IMR-90 (cell line): ENCODE data around the gene SARM1. TPM values are rescaled to one million over a fixed set of nuclear protein-coding genes. Genes with fewer than 3 reads are reported as not detected.

Experiments
- ATAC-seq: fragments of 200-7000 bp; cut with Tn5 transposase; 2 replicates; pipeline ENCODE4 v1.9.1; 2020; ENCODE audit warnings: low read depth, mild to moderate bottlenecking, moderate library complexity
- BruUV-seq: library from RNA; stranded (reverse); fragments of 400-500 nt; replicated peaks from 2 replicates; lab custom pipeline; 2021; lab: Mats Ljungman, UMichigan
- CTCF ChIA-PET: fragments of 300-600 bp; formaldehyde crosslinking; extraction: SDS; loops from one replicate; lab custom pipeline; 2021; ENCODE audit warnings: antibody characterized with exemption; lab: Yijun Ruan, JAX
- POLR2A ChIA-PET: fragments of 300-600 bp; sonication (Branson Sonifier 250); formaldehyde crosslinking; loops from one replicate; lab custom pipeline; 2022; ENCODE audit warnings: antibody characterized with exemption; ENCODE audit not compliant: unreplicated experiment; lab: Charles Lee
- DNase-seq: peaks from one replicate; pipeline ENCODE4 v3.0.0; 2013
- H2AFZ ChIP-seq: replicated peaks from 2 replicates; pipeline ENCODE3; 2013; ENCODE audit warnings: low read length, mild to moderate bottlenecking; ENCODE audit not compliant: poor library complexity
- H2AK5ac ChIP-seq: 2 replicates; pipeline ENCODE4 v1.6.1; 2013; ENCODE audit warnings: low read depth, low read length, inconsistent platforms
- H2AK9ac ChIP-seq: replicated peaks from 2 replicates; pipeline ENCODE3; 2013; ENCODE audit warnings: mild to moderate bottlenecking, low read depth, low read length, moderate library complexity; ENCODE audit not compliant: poor library complexity
- H2BK120ac ChIP-seq: 2 replicates; pipeline ENCODE4 v1.6.1; 2013; ENCODE audit warnings: low read depth, low read length, inconsistent platforms
- H2BK15ac ChIP-seq: 3 replicates; pipeline ENCODE4 v1.6.1; 2013; ENCODE audit warnings: low read depth, low read length, inconsistent platforms
- H2BK20ac ChIP-seq: 2 replicates; pipeline ENCODE4 v1.6.1; 2013; ENCODE audit warnings: low read depth, mild to moderate bottlenecking, inconsistent platforms, low read length, moderate library complexity
- H2BK5ac ChIP-seq: 2 replicates; pipeline ENCODE4 v1.6.1; 2013; ENCODE audit warnings: mild to moderate bottlenecking, low read depth, low read length, inconsistent platforms; ENCODE audit not compliant: poor library complexity, severe bottlenecking
- H3K14ac ChIP-seq: replicated peaks from 2 replicates; pipeline ENCODE4 v1.6.1; 2013; ENCODE audit warnings: low read depth, low read length, inconsistent platforms
- H3K18ac ChIP-seq: 2 replicates; pipeline ENCODE4 v1.6.1; 2013; ENCODE audit warnings: low read depth, low read length, control low read depth
- H3K23ac ChIP-seq: 2 replicates; pipeline ENCODE4 v1.6.1; 2013; ENCODE audit warnings: low read depth, low read length, inconsistent platforms
- H3K27ac ChIP-seq: 2 replicates; pipeline ENCODE4 v1.5.1; 2013; ENCODE audit warnings: mild to moderate bottlenecking, control low read depth, low read length; ENCODE audit not compliant: insufficient read depth
- H3K27me3 ChIP-seq: 2 replicates; pipeline ENCODE4 v1.6.1; 2013; ENCODE audit warnings: low read length; ENCODE audit not compliant: control insufficient read depth, insufficient read depth
- H3K36me3 ChIP-seq: 2 replicates; pipeline ENCODE4 v1.6.1; 2013; ENCODE audit warnings: low read length, mixed read lengths; ENCODE audit not compliant: control insufficient read depth, insufficient read depth
- H3K4ac ChIP-seq: 2 replicates; pipeline ENCODE4 v1.6.1; 2013; ENCODE audit warnings: low read depth, low read length, inconsistent platforms
- H3K4me1 ChIP-seq: 2 replicates; pipeline ENCODE4 v1.6.1; 2013; ENCODE audit warnings: low read length, mixed read lengths; ENCODE audit not compliant: control insufficient read depth, insufficient read depth
- H3K4me2 ChIP-seq: 2 replicates; pipeline ENCODE4 v1.6.1; 2013; ENCODE audit warnings: low read depth, mild to moderate bottlenecking, control low read depth, low read length, moderate library complexity
- H3K4me3 ChIP-seq: 2 replicates; pipeline ENCODE4 v1.5.1; 2013; ENCODE audit warnings: low read depth, mild to moderate bottlenecking, control low read depth, low read length, moderate library complexity; ENCODE audit not compliant: insufficient read depth
- H3K56ac ChIP-seq: 2 replicates; pipeline ENCODE4 v1.6.1; 2013; ENCODE audit warnings: low read length, inconsistent platforms; ENCODE audit not compliant: insufficient read depth; ENCODE audit errors: extremely low read depth
- H3K79me1 ChIP-seq, 2 experiments: 2 replicates each; pipeline ENCODE4 v1.6.1; 2013; ENCODE audit warnings: low read length in 2 of 2, inconsistent platforms in 1 of 2, low read depth in 1 of 2
- H3K9ac ChIP-seq: 2 replicates; pipeline ENCODE4 v1.6.1; 2013; ENCODE audit warnings: low read depth, low read length, control low read depth
- H3K9me1 ChIP-seq: 2 replicates; pipeline ENCODE4 v1.6.1; 2013; ENCODE audit warnings: low read length, inconsistent platforms; ENCODE audit not compliant: insufficient read depth
- H3K9me3 ChIP-seq: 2 replicates; pipeline ENCODE4 v1.6.1; 2013; ENCODE audit warnings: low read length; ENCODE audit not compliant: control insufficient read depth, insufficient read depth
- H4K20me1 ChIP-seq: 2 replicates; pipeline ENCODE4 v1.6.1; 2013; ENCODE audit warnings: low read length, inconsistent platforms; ENCODE audit not compliant: insufficient read depth
- H4K5ac ChIP-seq: 2 replicates; pipeline ENCODE4 v1.6.1; 2013; ENCODE audit warnings: mild to moderate bottlenecking, low read depth, low read length, control low read depth
- H4K8ac ChIP-seq, 2 experiments: 2 replicates each; pipeline ENCODE4 v1.6.1; 2013; ENCODE audit warnings: low read depth in 2 of 2, low read length in 2 of 2, control low read depth in 1 of 2, inconsistent platforms in 1 of 2
- H4K91ac ChIP-seq: 2 replicates; pipeline ENCODE4 v1.6.1; 2013; ENCODE audit warnings: low read depth, low read length, inconsistent platforms; ENCODE audit not compliant: insufficient read depth
- FOS ChIP-seq: fragments of 150-350 bp; IDR thresholded peaks from 2 replicates; pipeline ENCODE4 v1.6.1; 2016; ENCODE audit warnings: low read depth, low read length
- POLR2A ChIP-seq: IDR thresholded peaks from 2 replicates; pipeline ENCODE4 v1.6.1; 2012; ENCODE audit warnings: mild to moderate bottlenecking, low read depth, low read length
- WGBS, 2 experiments: methylation state at CpG; one replicate each; pipeline versions ENCODE4 v1.1.5 to v1.1.7; 2013; ENCODE audit warnings: missing lambda C conversion rate in 2 of 2; ENCODE audit not compliant: insufficient read length in 1 of 2; ENCODE audit errors: extremely low coverage in 2 of 2; 5-methylcytosine and 5-hydroxymethylcytosine counted together
- dilution Hi-C: fragments of 300-500 bp; cut with HindIII; formaldehyde crosslinking; loops from one replicate; pipeline ENCODE4 v1.14.3; 2018; ENCODE audit warnings: low sequenced_read_pairs; ENCODE audit not compliant: unreplicated experiment
- in situ Hi-C: fragments of 300-500 bp; cut with MboI; formaldehyde crosslinking; loops from 3 replicates; pipeline ENCODE4 v1.14.3; 2019; ENCODE audit warnings: low sequenced_read_pairs, inconsistent platforms, mixed read lengths
- intact Hi-C: fragments of 100-400 bp; cut with micrococcal nuclease; formaldehyde crosslinking; loops from 2 replicates; pipeline ENCODE4 v1.10.0; 2022
- polyA plus RNA-seq, 3 experiments: library from polyadenylated mRNA; depleted of rRNA; stranded (reverse); fragments of >200 nt; gene quantifications; 2 replicates each; pipeline ENCODE4 v1.2.3, GENCODE V29; 2012; ENCODE audit warnings: low replicate concordance in 1 of 3
- total RNA-seq: library from RNA; depleted of rRNA; stranded (reverse); fragments of >200 nt; gene quantifications from 2 replicates; pipeline ENCODE4 v1.2.3, GENCODE V29; 2012

SARM1 gene
- total and polyA plus RNA-seq, 2 of the 4 experiments (the other 2 are of a cell fraction) = 3.4 to 11.4 TPM

DNA sequence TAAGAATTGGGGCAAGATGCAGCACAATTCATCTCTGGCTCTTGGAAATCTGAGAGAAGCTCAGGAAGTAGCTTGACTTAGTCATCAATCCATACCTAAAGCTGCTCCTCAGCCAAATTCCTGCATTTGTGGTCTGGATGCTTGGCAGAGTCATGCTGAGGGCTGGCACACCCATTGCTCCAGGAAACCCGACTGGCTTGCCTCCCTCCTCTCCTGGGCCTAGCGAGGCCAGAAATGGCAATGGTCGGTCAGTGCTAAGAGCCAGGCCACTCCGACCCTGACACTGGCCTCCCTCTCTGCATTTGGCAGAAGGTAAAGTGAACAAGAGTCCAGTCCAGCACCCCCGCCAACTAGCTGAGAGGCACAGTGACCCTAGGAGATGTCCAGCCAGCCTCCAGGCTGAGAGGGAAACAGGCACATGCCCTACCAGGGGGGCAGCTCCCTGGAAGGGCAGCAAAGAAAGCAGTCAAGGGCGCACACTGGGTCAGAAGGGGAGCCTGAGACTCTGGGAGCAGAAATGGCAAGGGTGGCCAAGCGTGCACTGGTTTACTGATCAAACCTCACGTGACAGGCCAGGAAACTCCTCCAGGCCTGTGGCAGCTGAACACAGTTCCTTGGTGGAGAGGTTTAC, 24.1 kb upstream of the SARM1 start:
- WGBS, 2 experiments = 83% methylated on average over 5 of the region's 8 CpGs; no CpG with 5 or more reads in 1 of the 2 experiments
- Histone ChIP-seq H2AFZ (peak overlapping the region; percentile 29), H4K8ac (peak overlapping the region in 1 of 2 experiments; percentile 68; a peak in 2 of 4 replicates), H3K56ac (0 out of 2 replicates have a peak overlapping the region, but pooled peaks have one; percentile 2), H2AK5ac (peak overlapping the region; percentile 75; the same call in 1 of the 2 replicates), H4K91ac (peak overlapping the region; percentile 38; the same call in 1 of the 2 replicates), H4K20me1 (peaks cover 13% of the 10 kb centered on the region), H3K4me1 (peaks cover 16% of the 10 kb centered on the region), H2BK5ac (peak overlapping the region; percentile 79), H3K36me3 (peaks cover 79% of the 10 kb centered on the region), H4K5ac (no peak overlapping the region), H3K27ac (peak overlapping the region; percentile 67), H3K79me1 (peaks cover 11 to 59% of the 10 kb centered on the region in 2 experiments), H3K9ac (0 out of 2 replicates have a peak overlapping the region, but pooled peaks have one; percentile 7), H3K4me2 (no peak overlapping the region), H3K9me3 (no peaks in the 10 kb centered on the region), H3K4ac (peak overlapping the region; percentile 88), H3K14ac (peak overlapping the region; percentile 86; the same call in 1 of the 2 replicates), H2BK20ac (peak overlapping the region; percentile 51), H2BK120ac (peak overlapping the region; percentile 57), H3K23ac (no peak overlapping the region), H3K18ac (no peak overlapping the region), H3K9me1 (peaks cover 12% of the 10 kb centered on the region; the same call in 1 of the 2 replicates), H2AK9ac (peak overlapping the region; percentile 59), H3K27me3 (no peaks in the 10 kb centered on the region), H3K4me3 (no peak overlapping the region), H2BK15ac (no peak overlapping the region)
- ATAC-seq (peak; percentile 79), DNase-seq (peak; percentile 90)
- intact Hi-C loops (loop anchor here (2.0 kb wide), 1 partner anchor 543 kb away; no protein-coding TSS in a partner anchor), in situ Hi-C loops (loop anchor here (25.0 kb wide), 1 partner anchor 810 kb away; no protein-coding TSS in a partner anchor), dilution Hi-C loops (no loop called here)
- BruUV-seq = TSS peak; percentile 84
- CTCF ChIA-PET = interaction anchor here (0.8 to 1.7 kb wide), 3 partner anchors 69 to 454 kb away, joined by 3 to 4 read pairs (median 3); partner anchors contain the start of gene LYRM9
- POLR2A ChIA-PET = interaction anchor here (0.6 to 2.8 kb wide), 3 partner anchors 10 to 183 kb away, joined by 8 to 11 read pairs (median 9); partner anchors contain the start of genes IFT20, POLDIP2 and TNFAIP1
- TF ChIP-seq POLR2A (no peak), FOS (peak; percentile 47; the same call in 1 of the 2 replicates)
